SK-N-MC (cell line): ENCODE measurements around the gene CCDC92B.

Experiments
- EZH2 ChIP-seq: fragments of 200-600 bp; sonication (generic); IDR thresholded peaks from one replicate; pipeline ENCODE4 v1.6.1; 2017; ENCODE audit warnings: antibody characterized with exemption
- FOXP2 ChIP-seq: optimal IDR thresholded peaks from 2 replicates; pipeline ENCODE3; 2011; ENCODE audit warnings: mild to moderate bottlenecking, moderate library complexity; ENCODE audit not compliant: insufficient read depth; ENCODE audit errors: extremely low read length, control extremely low read depth
- POLR2AphosphoS5 ChIP-seq: IDR thresholded peaks from 2 replicates; pipeline ENCODE4 v1.6.1; 2012; ENCODE audit warnings: mild to moderate bottlenecking, low read depth, low read length, borderline replicate concordance

GRCh38 chr17:2709183-2709661 lies 40.2 kb downstream of the CCDC92B start:
- TF ChIP-seq POLR2AphosphoS5 (no peak), EZH2 (no peak), FOXP2 (no peak)
